GM19193 (cell line): Measurements from ENCODE around the gene CEBPZ.
A peak's percentile ranks its signal among the peaks of the same experiment; 100 is the strongest.

Source experiments
- POLR2A ChIP-seq: IDR thresholded peaks from 4 replicates; pipeline ENCODE4 v1.6.1; 2011; ENCODE audit not compliant: insufficient read depth, insufficient read length; ENCODE audit errors: extremely low read depth

The CEBPZ gene

GRCh38 chr2:37231241-37232130 lies at the start of gene CEBPZ, which contains the start of gene NDUFAF7:
CEBPZ (minus strand) TSS chr2:37231596; CDS start chr2:37231567, 29 bp downstream.
NDUFAF7 (plus strand) TSS chr2:37231658; CDS start chr2:37231706, 48 bp downstream.
- peak; percentile 97 for TF ChIP-seq POLR2A

GRCh38 chr2:37276291-37276690 lies 44.9 kb upstream of the CEBPZ start:
- TF ChIP-seq POLR2A, result no peak

GRCh38 chr2:37274359-37274965 lies 43.1 kb upstream of the CEBPZ start:
- no peak for TF ChIP-seq POLR2A

GRCh38 chr2:37271376-37272067 lies 40.1 kb upstream of the CEBPZ start:
- TF ChIP-seq POLR2A, result no peak

- TF ChIP-seq POLR2A, result no peak
These were observed 36.7 kb upstream of the CEBPZ start for GRCh38 chr2:37268111-37268510.

- TF ChIP-seq POLR2A, result no peak
These were observed 36.3 kb upstream of the CEBPZ start for GRCh38 chr2:37267685-37268084.

- no peak for TF ChIP-seq POLR2A
These were observed 32.4 kb upstream of the CEBPZ start for GRCh38 chr2:37263839-37264238.

- TF ChIP-seq POLR2A, result no peak
These were observed 31.1 kb upstream of the CEBPZ start for GRCh38 chr2:37262522-37262921.

GRCh38 chr2:37250869-37251740 lies 19.7 kb upstream of the CEBPZ start:
- no peak for TF ChIP-seq POLR2A

- TF ChIP-seq POLR2A, result no peak
These were observed 14.8 kb upstream of the CEBPZ start for GRCh38 chr2:37246205-37246604.

- TF ChIP-seq POLR2A, result no peak
These were observed 13.4 kb upstream of the CEBPZ start for GRCh38 chr2:37244755-37245154.

GRCh38 chr2:37244017-37244416 lies 12.6 kb upstream of the CEBPZ start:
- no peak for TF ChIP-seq POLR2A

- TF ChIP-seq POLR2A, result no peak
These were observed 12.0 kb upstream of the CEBPZ start for GRCh38 chr2:37243435-37243834.

GRCh38 chr2:37232131-37232933 lies 936 bp upstream of the CEBPZ start:
- no peak for TF ChIP-seq POLR2A
